Astrocyte (in vitro differentiated cells and primary cell): ENCODE measurements around the gene SLC17A2. TPM values are rescaled to one million over a fixed set of nuclear protein-coding genes. Genes with fewer than 3 reads are reported as not detected.

Experiments used
- DNase-seq: peaks from one replicate; pipeline ENCODE4 v3.0.0-alpha.2; 2010; ENCODE audit warnings: low read depth
- FAIRE-seq: peaks from 2 replicates; lab custom pipeline; 2011; peaks lifted over from hg19 to GRCh38; lab: Jason Lieb, UNC
- H2AFZ ChIP-seq: 2 replicates; pipeline ENCODE4 v1.6.0; 2012; ENCODE audit warnings: low read depth, low read length, inconsistent platforms
- H3K27ac ChIP-seq: 2 replicates; pipeline ENCODE4 v1.5.1; 2011; ENCODE audit warnings: low read depth, low read length, inconsistent platforms
- H3K27me3 ChIP-seq: 2 replicates; pipeline ENCODE4 v1.6.0; 2011; ENCODE audit warnings: low read length, inconsistent platforms; ENCODE audit not compliant: insufficient read depth
- H3K36me3 ChIP-seq: 2 replicates; pipeline ENCODE4 v1.5.1; 2011; ENCODE audit warnings: low read length, inconsistent platforms; ENCODE audit not compliant: insufficient read depth
- H3K4me1 ChIP-seq: 2 replicates; pipeline ENCODE4 v1.5.1; 2011; ENCODE audit warnings: low read length, inconsistent platforms; ENCODE audit not compliant: insufficient read depth
- H3K4me2 ChIP-seq: 2 replicates; pipeline ENCODE4 v1.6.0; 2012; ENCODE audit warnings: low read length, inconsistent platforms
- H3K4me3 ChIP-seq: 2 replicates; pipeline ENCODE4 v1.5.1; 2011; ENCODE audit warnings: low read depth, mild to moderate bottlenecking, low read length, inconsistent platforms; ENCODE audit not compliant: insufficient read depth
- H3K79me2 ChIP-seq: 2 replicates; pipeline ENCODE4 v1.6.0; 2012; ENCODE audit warnings: mild to moderate bottlenecking, low read length, inconsistent platforms; ENCODE audit not compliant: insufficient read depth
- H3K9ac ChIP-seq: 2 replicates; pipeline ENCODE4 v1.6.0; 2012; ENCODE audit warnings: mild to moderate bottlenecking, low read length, inconsistent platforms
- H3K9me3 ChIP-seq: 2 replicates; pipeline ENCODE4 v1.5.1; 2012; ENCODE audit warnings: low read depth, mild to moderate bottlenecking, low read length, inconsistent platforms; ENCODE audit not compliant: insufficient read depth
- H4K20me1 ChIP-seq: 2 replicates; pipeline ENCODE4 v1.6.0; 2012; ENCODE audit warnings: low read length, inconsistent platforms; ENCODE audit not compliant: insufficient read depth
- H3K27ac Mint-ChIP-seq: one replicate; pipeline ENCODE4 v1.8.0; 2021; ENCODE audit warnings: mild to moderate bottlenecking, mixed read lengths; ENCODE audit not compliant: unreplicated experiment
- H3K27me3 Mint-ChIP-seq: one replicate; pipeline ENCODE4 v1.8.0; 2021; ENCODE audit warnings: low read depth, mixed read lengths; ENCODE audit not compliant: unreplicated experiment
- H3K36me3 Mint-ChIP-seq: one replicate; pipeline ENCODE4 v1.8.0; 2021; ENCODE audit warnings: low read depth, mixed read lengths; ENCODE audit not compliant: unreplicated experiment
- H3K4me1 Mint-ChIP-seq: one replicate; pipeline ENCODE4 v1.8.0; 2021; ENCODE audit warnings: low read depth, mixed read lengths; ENCODE audit not compliant: unreplicated experiment
- H3K4me3 Mint-ChIP-seq: one replicate; pipeline ENCODE4 v1.8.0; 2021; ENCODE audit warnings: mild to moderate bottlenecking, moderate library complexity, mixed read lengths; ENCODE audit not compliant: unreplicated experiment
- H3K9me3 Mint-ChIP-seq: one replicate; pipeline ENCODE4 v1.8.0; 2021; ENCODE audit warnings: mild to moderate bottlenecking, mixed read lengths; ENCODE audit not compliant: unreplicated experiment
- EZH2 ChIP-seq: IDR thresholded peaks from 2 replicates; pipeline ENCODE4 v1.6.1; 2012; ENCODE audit warnings: mild to moderate bottlenecking, low read length, inconsistent platforms; ENCODE audit not compliant: insufficient read depth
- total RNA-seq: library from RNA; stranded (reverse); gene quantifications from 2 replicates; pipeline ENCODE4 v1.2.1, GENCODE V29; 2021
- TF ChIP-seq, protein P1 (sequence below): IDR thresholded peaks from 2 replicates; pipeline ENCODE4 v1.5.1; 2011; ENCODE audit warnings: low read depth, mild to moderate bottlenecking, inconsistent platforms, low read length, moderate library complexity; ENCODE audit not compliant: insufficient read depth

SLC17A2 gene
- total RNA-seq, 1 donor from 2014 or later: not detected

DNA sequence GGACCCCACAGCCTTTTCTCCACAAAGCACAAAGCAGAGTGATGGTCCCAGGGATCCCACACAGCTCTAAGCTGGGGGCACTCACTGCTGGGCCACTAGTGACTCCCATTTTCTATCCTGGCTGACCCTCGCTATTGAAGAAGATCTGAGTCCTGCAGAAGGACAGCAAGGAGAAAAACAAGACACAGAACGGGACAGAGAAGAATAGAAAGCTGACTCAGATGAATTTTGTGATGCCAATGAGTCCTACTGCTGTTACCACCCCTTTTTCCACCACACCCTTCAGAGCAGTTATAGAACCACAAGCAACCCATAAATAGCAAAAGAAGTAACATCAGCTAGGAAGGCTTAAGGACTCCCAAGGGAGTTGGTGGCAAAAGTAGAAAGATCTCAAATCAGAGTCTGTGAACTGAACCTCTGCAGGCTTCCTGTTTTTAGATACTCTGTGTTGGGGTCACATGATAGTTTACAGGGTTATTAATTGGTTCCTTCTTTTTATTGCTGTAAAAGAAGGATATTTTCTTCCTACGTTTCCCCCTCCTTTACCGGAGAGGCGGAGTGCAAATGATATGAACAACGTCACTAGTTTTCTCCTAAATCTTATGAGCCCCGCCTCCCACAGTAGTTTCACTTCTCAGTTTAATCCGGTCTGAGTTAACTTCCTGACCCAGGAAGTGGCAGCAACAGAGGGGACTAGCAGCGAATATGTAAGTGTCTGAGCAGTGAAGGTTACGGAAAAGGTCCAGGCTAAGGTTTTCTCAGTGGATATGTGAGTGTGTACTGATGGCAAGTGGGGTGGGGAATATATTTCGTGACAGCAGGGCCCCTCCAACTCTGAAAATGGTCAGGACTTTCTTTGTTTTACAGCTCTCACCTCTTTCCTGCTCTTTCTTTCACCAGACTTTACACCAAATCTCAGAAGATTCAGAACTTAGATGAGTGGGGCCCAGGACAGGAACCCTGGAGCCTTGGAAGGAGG, 31.9 kb upstream of the SLC17A2 start, which contains the start of gene TRIM38:
Gene TRIM38 (plus strand): TSS at position 654 of the 979 bp plus-strand sequence. CDS start 3,721 bp downstream, outside the sequence.
- H3K27me3 Mint-ChIP-seq: no peaks in the 10 kb centered on the region
- Histone ChIP-seq H3K4me1 (no peaks in the 10 kb centered on the region), H3K27me3 (no peaks in the 10 kb centered on the region), H3K9ac (peak within 1 kb of the TSS; percentile 79), H4K20me1 (no peaks in the 10 kb centered on the region), H3K27ac (peak within 1 kb of the TSS; percentile 17), H3K36me3 (no peaks in the 10 kb centered on the region), H3K9me3 (no peaks in the 10 kb centered on the region), H3K4me3 (peak within 1 kb of the TSS; percentile 59), H3K79me2 (no peaks in the 10 kb centered on the region), H3K4me2 (peak within 1 kb of the TSS; percentile 85), H2AFZ (peak within 1 kb of the TSS; percentile 82)
- FAIRE-seq (no peak), DNase-seq (peak; percentile 60)
- H3K36me3 Mint-ChIP-seq: peaks cover 15% of the 10 kb centered on the region
- TF ChIP-seq EZH2: no peak
- TF ChIP-seq, protein P1, sequence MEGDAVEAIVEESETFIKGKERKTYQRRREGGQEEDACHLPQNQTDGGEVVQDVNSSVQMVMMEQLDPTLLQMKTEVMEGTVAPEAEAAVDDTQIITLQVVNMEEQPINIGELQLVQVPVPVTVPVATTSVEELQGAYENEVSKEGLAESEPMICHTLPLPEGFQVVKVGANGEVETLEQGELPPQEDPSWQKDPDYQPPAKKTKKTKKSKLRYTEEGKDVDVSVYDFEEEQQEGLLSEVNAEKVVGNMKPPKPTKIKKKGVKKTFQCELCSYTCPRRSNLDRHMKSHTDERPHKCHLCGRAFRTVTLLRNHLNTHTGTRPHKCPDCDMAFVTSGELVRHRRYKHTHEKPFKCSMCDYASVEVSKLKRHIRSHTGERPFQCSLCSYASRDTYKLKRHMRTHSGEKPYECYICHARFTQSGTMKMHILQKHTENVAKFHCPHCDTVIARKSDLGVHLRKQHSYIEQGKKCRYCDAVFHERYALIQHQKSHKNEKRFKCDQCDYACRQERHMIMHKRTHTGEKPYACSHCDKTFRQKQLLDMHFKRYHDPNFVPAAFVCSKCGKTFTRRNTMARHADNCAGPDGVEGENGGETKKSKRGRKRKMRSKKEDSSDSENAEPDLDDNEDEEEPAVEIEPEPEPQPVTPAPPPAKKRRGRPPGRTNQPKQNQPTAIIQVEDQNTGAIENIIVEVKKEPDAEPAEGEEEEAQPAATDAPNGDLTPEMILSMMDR: no peak
- H3K4me1 Mint-ChIP-seq: peaks cover 30% of the 10 kb centered on the region
- H3K27ac Mint-ChIP-seq: peak within 1 kb of the TSS; percentile 97
- H3K9me3 Mint-ChIP-seq: peaks cover 10% of the 10 kb centered on the region
- H3K4me3 Mint-ChIP-seq: peak within 1 kb of the TSS; percentile 93

DNA sequence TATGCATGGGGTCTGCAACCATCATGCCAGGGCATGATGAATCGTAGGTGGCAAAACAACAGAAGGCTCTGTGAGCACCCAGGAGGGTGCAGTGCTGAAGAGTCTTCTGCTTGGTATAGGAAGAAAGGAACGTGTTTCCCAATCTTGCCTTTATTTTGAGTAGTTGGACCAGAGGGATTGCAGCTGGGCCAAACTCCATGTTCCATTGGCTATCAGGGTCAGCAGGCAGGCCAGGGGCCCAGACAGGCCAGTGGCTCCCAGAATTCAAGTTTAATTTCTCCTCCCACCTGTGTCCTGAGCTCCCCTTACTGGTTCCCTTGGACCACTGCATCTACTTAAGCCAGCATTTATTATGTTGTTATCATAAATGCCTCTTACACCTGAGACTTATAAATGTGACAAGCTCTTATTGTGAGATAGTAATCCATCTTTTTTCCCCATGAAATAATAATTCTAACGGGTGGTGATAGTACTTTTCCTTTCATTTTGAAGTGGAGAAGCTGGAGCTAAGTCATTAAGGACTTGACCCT, 31.2 kb upstream of the SLC17A2 start:
- H3K4me1 ChIP-seq: no peaks in the 10 kb centered on the region
- H3K27me3 ChIP-seq: no peaks in the 10 kb centered on the region
- Mint-ChIP-seq H3K4me1 (peaks cover 29% of the 10 kb centered on the region), H3K27me3 (no peaks in the 10 kb centered on the region), H3K4me3 (peak overlapping the region; percentile 93), H3K9me3 (peaks cover 10% of the 10 kb centered on the region), H3K27ac (peak overlapping the region; percentile 97), H3K36me3 (peaks cover 12% of the 10 kb centered on the region)
- H3K9me3 ChIP-seq: no peaks in the 10 kb centered on the region
- FAIRE-seq: no peak
- H3K27ac ChIP-seq: no peak overlapping the region
- no peak for TF ChIP-seq EZH2
- TF ChIP-seq, protein P1: no peak
- no peaks in the 10 kb centered on the region for H4K20me1 ChIP-seq
- no peaks in the 10 kb centered on the region for H3K79me2 ChIP-seq
- peak overlapping the region; percentile 82 for H2AFZ ChIP-seq
- H3K4me2 ChIP-seq: peak overlapping the region; percentile 85
- DNase-seq: no peak
- H3K4me3 ChIP-seq: no peak overlapping the region
- H3K9ac ChIP-seq: no peak overlapping the region
- H3K36me3 ChIP-seq: no peaks in the 10 kb centered on the region
